OCI-LY3 (cell line): Measurements from ENCODE around the gene VAMP5.
A peak's percentile ranks its signal among the peaks of the same experiment; 100 is the strongest.

Source experiments
- H2AFZ ChIP-seq: fragments of 200-600, 300-600 bp; shearing (Covaris generic); 2 replicates; pipeline ENCODE4 v1.6.0; 2014; ENCODE audit warnings: antibody characterized with exemption, low read depth, low read length
- H3K27ac ChIP-seq: fragments of 200-600, 300-600 bp; sonication (generic); 2 replicates; pipeline ENCODE4 v1.5.1; 2014; ENCODE audit warnings: mild to moderate bottlenecking, low read length, moderate library complexity, mixed read lengths
- H3K27me3 ChIP-seq: fragments of 200-600, 300-600 bp; sonication (generic); 2 replicates; pipeline ENCODE4 v1.6.1; 2014; ENCODE audit warnings: low read depth, low read length, mixed read lengths
- H3K36me3 ChIP-seq: fragments of 200-600, 300-600 bp; sonication (generic); replicated peaks from 2 replicates; pipeline ENCODE3; 2014; ENCODE audit warnings: low read depth, low read length, mixed read lengths
- H3K4me1 ChIP-seq: fragments of 300-600, 200-600 bp; sonication (generic); 2 replicates; pipeline ENCODE4 v1.6.1; 2014; ENCODE audit warnings: low read length, mixed read lengths
- H3K4me2 ChIP-seq: fragments of 200-600, 300-600 bp; sonication (generic); 2 replicates; pipeline ENCODE4 v1.6.1; 2014; ENCODE audit warnings: low read length, mixed read lengths
- H3K4me3 ChIP-seq: fragments of 300-600, 200-600 bp; sonication (generic); 2 replicates; pipeline ENCODE4 v1.5.1; 2014; ENCODE audit warnings: antibody characterized with exemption, mild to moderate bottlenecking, low read length, moderate library complexity
- H3K79me2 ChIP-seq: fragments of 300-600, 200-600 bp; shearing (Covaris generic); 2 replicates; pipeline ENCODE4 v1.6.1; 2014; ENCODE audit warnings: mild to moderate bottlenecking, low read length, mixed read lengths
- H3K9ac ChIP-seq: fragments of 300-600, 200-600 bp; shearing (Covaris generic); 2 replicates; pipeline ENCODE4 v1.6.0; 2014; ENCODE audit warnings: mild to moderate bottlenecking, low read length, moderate library complexity
- H3K9me3 ChIP-seq: fragments of 200-600, 300-600 bp; shearing (Covaris generic); 2 replicates; pipeline ENCODE4 v1.6.1; 2014; ENCODE audit warnings: low read length, mixed read lengths; ENCODE audit not compliant: insufficient read depth
- H4K20me1 ChIP-seq: fragments of 200-600, 300-600 bp; sonication (generic); 2 replicates; pipeline ENCODE4 v1.6.1; 2016; ENCODE audit warnings: low read length, mixed read lengths; ENCODE audit not compliant: insufficient read depth
- EZH2phosphoT487 ChIP-seq: fragments of 200-600 bp; shearing (Covaris generic); IDR thresholded peaks from 2 replicates; pipeline ENCODE4 v1.6.1; 2018; ENCODE audit warnings: antibody characterized with exemption, mixed run types, low read depth
- TF ChIP-seq, protein P1 (sequence below): fragments of 200-600, 300-600 bp; sonication (generic); IDR thresholded peaks from 2 replicates; pipeline ENCODE4 v1.5.1; 2014; ENCODE audit warnings: antibody characterized with exemption, low read length, low read depth

VAMP5 gene, protein sequence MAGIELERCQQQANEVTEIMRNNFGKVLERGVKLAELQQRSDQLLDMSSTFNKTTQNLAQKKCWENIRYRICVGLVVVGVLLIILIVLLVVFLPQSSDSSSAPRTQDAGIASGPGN

DNA sequence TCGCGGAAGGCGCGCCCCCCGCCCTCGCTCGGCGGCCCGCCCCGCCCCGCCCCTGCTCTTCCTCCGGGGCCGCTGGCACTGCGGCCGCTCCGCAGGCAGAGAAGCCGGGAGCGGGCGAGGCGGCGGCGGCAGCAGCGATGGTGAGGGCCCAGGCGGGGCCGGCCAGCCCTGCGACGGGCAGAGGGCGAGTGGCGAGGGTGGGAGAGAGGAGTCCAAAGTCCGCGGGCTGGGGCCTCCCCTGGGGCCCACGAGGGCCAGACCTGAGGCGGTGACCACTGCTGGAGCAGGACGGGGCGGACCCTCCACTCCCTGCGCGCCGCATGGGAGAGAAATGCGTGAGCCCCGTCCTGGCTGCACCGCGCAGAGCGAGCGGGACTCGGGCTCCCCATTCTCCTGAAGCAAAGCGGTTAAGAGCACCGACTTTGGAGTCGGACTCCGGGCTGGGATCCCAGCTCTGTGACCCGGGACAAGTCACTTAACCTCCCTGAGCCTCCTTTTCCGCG, at the start of gene VAMP5:
TSS of gene VAMP5 (plus strand) at position 78 of the 503 bp plus-strand sequence. CDS start at position 138, 60 bp downstream.
- H3K27ac ChIP-seq: no peak within 1 kb of the TSS
- H3K4me1 ChIP-seq: peaks cover 10% of the 10 kb centered on the region
- peak within 1 kb of the TSS; percentile 48 for H3K9ac ChIP-seq
- H4K20me1 ChIP-seq: no peaks in the 10 kb centered on the region
- peak within 1 kb of the TSS; percentile 79 for H3K4me3 ChIP-seq
- TF ChIP-seq, protein P1, sequence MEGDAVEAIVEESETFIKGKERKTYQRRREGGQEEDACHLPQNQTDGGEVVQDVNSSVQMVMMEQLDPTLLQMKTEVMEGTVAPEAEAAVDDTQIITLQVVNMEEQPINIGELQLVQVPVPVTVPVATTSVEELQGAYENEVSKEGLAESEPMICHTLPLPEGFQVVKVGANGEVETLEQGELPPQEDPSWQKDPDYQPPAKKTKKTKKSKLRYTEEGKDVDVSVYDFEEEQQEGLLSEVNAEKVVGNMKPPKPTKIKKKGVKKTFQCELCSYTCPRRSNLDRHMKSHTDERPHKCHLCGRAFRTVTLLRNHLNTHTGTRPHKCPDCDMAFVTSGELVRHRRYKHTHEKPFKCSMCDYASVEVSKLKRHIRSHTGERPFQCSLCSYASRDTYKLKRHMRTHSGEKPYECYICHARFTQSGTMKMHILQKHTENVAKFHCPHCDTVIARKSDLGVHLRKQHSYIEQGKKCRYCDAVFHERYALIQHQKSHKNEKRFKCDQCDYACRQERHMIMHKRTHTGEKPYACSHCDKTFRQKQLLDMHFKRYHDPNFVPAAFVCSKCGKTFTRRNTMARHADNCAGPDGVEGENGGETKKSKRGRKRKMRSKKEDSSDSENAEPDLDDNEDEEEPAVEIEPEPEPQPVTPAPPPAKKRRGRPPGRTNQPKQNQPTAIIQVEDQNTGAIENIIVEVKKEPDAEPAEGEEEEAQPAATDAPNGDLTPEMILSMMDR: no peak
- TF ChIP-seq EZH2phosphoT487: no peak
- H3K4me2 ChIP-seq: peak within 1 kb of the TSS; percentile 60
- H2AFZ ChIP-seq: no peak within 1 kb of the TSS
- no peaks in the 10 kb centered on the region for H3K79me2 ChIP-seq
- no peaks in the 10 kb centered on the region for H3K36me3 ChIP-seq
- no peaks in the 10 kb centered on the region for H3K9me3 ChIP-seq
- no peaks in the 10 kb centered on the region for H3K27me3 ChIP-seq

DNA sequence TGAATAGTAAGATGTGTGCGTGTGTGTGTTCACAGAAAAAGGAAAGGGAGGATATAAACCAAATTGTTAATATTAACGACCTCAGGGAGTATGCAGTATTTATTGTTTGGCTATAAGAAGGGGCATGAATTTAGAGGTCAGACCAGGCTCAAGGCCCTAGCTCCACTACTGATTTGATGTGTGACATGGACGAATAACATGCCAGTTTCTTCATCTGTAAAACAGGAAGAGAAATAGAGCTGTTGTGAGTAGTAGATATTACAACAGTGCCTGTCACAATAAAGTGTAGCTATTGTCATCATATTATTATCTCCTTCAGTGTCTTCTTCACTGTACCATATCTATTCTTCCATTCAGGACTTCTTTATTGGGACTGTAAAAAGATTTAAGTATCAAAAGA, 49.4 kb upstream of the VAMP5 start:
- no peak overlapping the region for H3K9ac ChIP-seq
- no peak overlapping the region for H3K4me3 ChIP-seq
- H4K20me1 ChIP-seq: peaks cover 3% of the 10 kb centered on the region
- no peak overlapping the region for H2AFZ ChIP-seq
- H3K9me3 ChIP-seq: no peaks in the 10 kb centered on the region
- H3K79me2 ChIP-seq: peaks cover 33% of the 10 kb centered on the region
- no peak overlapping the region for H3K4me2 ChIP-seq
- no peak overlapping the region for H3K27ac ChIP-seq
- TF ChIP-seq, protein P1: no peak
- H3K4me1 ChIP-seq: no peaks in the 10 kb centered on the region
- H3K27me3 ChIP-seq: no peaks in the 10 kb centered on the region
- H3K36me3 ChIP-seq: peaks cover 4% of the 10 kb centered on the region

DNA sequence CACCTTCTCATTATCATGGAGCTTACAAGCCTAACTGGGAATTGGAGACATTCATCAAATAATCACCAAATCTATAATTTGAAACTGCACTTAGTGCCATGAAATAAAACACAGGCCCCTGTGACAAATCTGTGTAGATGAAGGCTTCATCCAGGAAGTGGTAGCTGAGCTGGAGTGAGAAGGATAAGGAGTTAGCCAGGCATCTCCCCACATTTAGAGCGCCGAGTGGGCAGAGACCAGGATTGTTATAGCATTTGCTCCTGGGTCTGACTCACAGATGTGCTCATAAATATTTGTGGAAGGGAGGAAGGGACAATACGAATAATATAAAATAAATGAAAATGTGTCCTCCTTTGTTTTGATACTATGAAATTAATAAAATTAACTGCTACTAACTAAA, 47.8 kb upstream of the VAMP5 start:
- no peaks in the 10 kb centered on the region for H3K27me3 ChIP-seq
- H3K4me1 ChIP-seq: peaks cover 10% of the 10 kb centered on the region
- H3K9ac ChIP-seq: no peak overlapping the region
- no peak overlapping the region for H2AFZ ChIP-seq
- TF ChIP-seq EZH2phosphoT487: no peak
- TF ChIP-seq, protein P1: no peak
- H3K4me2 ChIP-seq: no peak overlapping the region
- no peaks in the 10 kb centered on the region for H3K9me3 ChIP-seq
- peaks cover 19% of the 10 kb centered on the region for H4K20me1 ChIP-seq
- no peak overlapping the region for H3K4me3 ChIP-seq
- H3K36me3 ChIP-seq: peaks cover 20% of the 10 kb centered on the region
- peaks cover 49% of the 10 kb centered on the region for H3K79me2 ChIP-seq
- H3K27ac ChIP-seq: no peak overlapping the region

DNA sequence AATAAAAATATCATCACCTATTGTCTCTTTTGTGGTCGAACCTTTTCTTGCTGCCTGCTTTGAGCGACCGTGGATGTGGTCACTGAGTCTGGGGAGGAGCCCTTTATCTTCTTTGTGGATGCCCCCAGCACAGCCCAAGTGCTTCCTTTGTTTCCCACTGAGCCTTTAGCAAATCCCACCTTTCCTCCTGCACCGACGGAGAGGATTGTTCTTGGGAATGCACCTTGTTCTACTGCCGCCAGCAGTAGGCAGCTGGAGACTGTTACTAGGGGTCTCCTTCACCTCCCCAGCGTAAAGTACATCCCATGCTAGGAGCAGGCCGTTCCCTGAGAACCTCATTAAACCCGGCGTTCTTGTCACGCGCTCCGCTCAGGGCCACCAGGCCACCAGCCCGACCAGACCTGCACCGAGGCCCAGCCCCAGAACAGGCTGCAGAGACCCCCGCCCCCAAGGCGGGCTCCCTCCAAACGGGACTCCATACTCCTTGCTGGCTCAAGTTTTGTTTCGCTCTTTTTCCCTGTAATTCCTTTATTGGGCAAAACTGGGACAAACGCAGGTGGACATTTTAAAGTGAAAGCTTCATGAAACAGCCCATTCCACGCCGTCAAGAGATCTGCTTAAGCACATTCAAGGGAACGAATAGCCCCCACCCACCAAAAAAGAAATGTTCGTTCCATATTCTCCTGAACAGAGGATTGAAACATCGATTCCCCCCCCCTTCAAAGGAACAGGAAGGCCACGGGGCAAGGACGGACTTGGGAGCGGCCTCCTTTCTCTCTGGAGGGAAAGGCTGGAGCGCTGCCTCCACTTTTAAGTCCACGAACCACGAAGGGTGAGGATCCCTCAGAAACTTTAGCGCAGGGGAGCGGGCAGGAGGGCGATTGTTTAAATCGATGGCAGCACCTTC, 46.4 kb upstream of the VAMP5 start:
- peaks cover 62% of the 10 kb centered on the region for H3K79me2 ChIP-seq
- H3K4me1 ChIP-seq: peaks cover 16% of the 10 kb centered on the region

More for the DNA sequence above, 46.4 kb upstream of the VAMP5 start:
- Histone ChIP-seq H3K36me3 (peaks cover 34% of the 10 kb centered on the region), H3K9ac (peak overlapping the region; percentile 100), H3K4me2 (peak overlapping the region; percentile 93), H4K20me1 (peaks cover 32% of the 10 kb centered on the region), H3K27ac (peak overlapping the region; percentile 86), H3K4me3 (peak overlapping the region; percentile 96), H2AFZ (peak overlapping the region; percentile 43; the same call in 1 of the 2 replicates), H3K27me3 (no peaks in the 10 kb centered on the region), H3K9me3 (no peaks in the 10 kb centered on the region)
- no peak for TF ChIP-seq EZH2phosphoT487
- TF ChIP-seq, protein P1: peak; percentile 17; the same call in 1 of the 2 replicates
